CD4-positive, alpha-beta T cell treated with Interleukin-17A for 4 hours (primary cell): ENCODE measurements around the gene B3GALT2.
A peak's percentile ranks its signal among the peaks of the same experiment; 100 is the strongest.
"Not testable (repeated sequence)": the region's sequence is repeated elsewhere in the genome, so short reads cannot be mapped to it uniquely, and the experiment has no call there.

Source experiments
- DNase-seq: peaks from one replicate; pipeline ENCODE4 v3.0.0-alpha.2; 2020; ENCODE audit warnings: mixed read lengths

B3GALT2 gene, protein sequence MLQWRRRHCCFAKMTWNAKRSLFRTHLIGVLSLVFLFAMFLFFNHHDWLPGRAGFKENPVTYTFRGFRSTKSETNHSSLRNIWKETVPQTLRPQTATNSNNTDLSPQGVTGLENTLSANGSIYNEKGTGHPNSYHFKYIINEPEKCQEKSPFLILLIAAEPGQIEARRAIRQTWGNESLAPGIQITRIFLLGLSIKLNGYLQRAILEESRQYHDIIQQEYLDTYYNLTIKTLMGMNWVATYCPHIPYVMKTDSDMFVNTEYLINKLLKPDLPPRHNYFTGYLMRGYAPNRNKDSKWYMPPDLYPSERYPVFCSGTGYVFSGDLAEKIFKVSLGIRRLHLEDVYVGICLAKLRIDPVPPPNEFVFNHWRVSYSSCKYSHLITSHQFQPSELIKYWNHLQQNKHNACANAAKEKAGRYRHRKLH

DNA sequence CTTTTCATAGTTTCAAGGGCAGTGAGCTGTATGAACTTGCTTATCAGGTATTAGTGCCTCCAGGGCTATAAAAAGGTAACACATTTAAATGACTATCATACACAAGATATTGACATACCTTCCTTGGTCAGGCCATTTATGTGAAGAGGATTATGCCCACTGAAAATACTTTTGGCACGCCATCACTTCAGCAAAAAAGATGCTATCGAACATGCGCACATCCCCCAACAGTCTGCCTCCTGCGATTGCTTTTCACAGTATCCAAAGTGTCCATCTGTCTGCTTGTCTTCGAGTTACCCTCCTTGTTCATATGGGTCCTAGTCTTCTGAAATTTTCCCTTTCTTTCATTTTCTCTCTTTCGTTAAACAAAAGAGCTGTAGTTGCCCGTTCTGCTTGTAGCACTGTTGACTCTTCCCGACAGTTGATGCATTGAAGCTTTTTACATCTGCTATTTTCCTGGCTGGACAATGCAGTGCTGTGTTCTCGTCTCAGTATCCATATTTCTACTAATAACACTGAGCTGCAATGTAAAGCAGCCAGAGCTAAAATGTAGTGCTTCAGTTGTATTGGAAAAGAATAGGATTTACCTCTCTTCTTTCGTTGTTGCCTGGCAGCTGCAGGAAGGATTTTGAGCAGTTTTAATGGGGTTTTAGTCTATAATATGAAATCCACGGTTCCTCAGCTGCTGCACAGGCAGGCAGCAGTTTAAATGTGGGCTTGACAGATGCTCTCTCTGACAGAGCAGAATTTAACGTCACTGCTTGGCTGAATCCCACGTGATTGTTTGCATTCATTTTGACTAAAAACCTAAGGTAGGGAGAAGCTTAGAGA lies at the start of gene B3GALT2:
TSS of gene B3GALT2 (minus strand) at position 713 of the 831 bp plus-strand sequence. CDS start 5,051 bp downstream, outside the sequence.
- DNase-seq: peak; percentile 39

DNA sequence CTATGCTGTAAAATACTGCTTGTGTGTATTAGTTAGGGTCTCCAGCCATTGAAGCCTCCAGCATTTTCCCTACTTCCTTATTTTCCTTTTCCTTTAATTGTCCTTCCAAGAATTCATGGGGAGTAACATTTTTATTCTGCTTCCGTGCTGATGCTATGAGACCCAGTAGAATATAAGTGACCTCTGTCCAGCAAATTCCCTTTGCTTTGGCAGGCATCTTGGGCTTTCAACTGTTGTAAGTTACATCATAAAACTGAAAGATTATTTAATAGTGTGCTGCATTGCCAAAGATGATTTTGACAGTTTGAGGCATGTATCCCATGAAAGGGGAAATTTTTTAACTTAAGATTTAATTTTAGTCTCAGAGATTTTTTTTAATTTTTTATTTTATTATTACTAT lies 48.1 kb upstream of the B3GALT2 start:
- no peak for DNase-seq

DNA sequence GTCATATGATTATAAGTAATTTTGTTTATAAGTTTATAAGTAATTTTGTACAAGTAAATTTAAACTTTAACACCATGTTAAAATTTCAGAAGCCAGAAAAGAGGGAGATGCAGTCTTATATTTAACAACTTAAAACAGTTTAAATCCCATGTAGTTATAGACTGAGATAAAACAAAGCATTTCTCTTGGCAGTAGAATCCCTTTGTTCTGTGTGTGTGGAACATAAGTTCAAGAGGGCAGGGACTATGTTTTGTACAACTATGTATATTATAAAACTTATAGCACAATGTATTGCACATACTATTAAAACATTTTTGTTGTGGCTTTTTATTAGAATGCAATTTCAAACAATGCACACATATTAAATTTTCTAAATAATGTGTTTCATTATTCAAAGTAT lies 44.7 kb upstream of the B3GALT2 start:
- not testable (repeated sequence) for DNase-seq

- DNase-seq: no peak
Observed at GRCh38 chr1:193229136-193229535, 42.7 kb upstream of the B3GALT2 start.

GRCh38 chr1:193222056-193222615 lies 35.7 kb upstream of the B3GALT2 start:
- DNase-seq: no peak

DNA sequence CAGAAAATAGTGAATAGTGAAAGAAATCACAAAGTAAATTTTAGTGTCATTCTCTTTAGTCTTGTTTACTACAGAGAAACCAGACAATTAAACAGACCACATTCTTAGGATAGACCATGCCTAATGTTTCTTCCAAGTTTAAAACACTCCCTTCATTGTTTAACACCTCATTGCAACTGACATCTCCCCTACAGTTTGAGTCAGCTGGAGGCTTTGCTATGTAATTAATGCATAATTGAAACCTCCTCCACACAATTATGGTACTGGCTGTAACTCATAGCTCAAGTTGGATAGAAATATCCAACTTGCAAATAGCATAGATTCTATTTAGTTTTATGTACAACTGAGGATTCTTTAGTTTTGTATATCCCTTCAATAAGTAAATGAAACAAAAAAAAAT lies 35.2 kb upstream of the B3GALT2 start:
- DNase-seq: no peak

DNA sequence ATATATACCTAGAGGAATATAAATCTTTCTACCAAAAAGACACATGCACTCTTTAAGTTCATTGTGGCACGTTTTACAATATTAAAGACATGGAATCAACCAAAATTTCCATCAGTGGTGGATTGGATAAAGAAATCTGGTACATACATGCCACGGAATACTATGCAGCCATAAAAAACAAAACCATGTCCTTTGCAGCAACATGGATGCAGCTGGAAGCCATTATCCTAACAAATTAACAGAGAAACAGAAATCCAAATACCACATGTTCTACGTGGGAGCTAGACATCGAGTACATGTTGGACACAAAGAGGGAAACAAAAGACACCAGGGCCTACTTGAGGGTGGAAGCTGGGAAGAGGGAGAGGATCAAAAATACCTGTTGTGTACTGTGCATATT lies 33.0 kb upstream of the B3GALT2 start:
- DNase-seq: no peak

- DNase-seq: no peak
Observed at GRCh38 chr1:193216920-193217319, 30.5 kb upstream of the B3GALT2 start.

GRCh38 chr1:193213998-193214397 lies 27.6 kb upstream of the B3GALT2 start:
- DNase-seq: no peak

- no peak for DNase-seq
Observed at GRCh38 chr1:193212637-193213036, 26.2 kb upstream of the B3GALT2 start.

DNA sequence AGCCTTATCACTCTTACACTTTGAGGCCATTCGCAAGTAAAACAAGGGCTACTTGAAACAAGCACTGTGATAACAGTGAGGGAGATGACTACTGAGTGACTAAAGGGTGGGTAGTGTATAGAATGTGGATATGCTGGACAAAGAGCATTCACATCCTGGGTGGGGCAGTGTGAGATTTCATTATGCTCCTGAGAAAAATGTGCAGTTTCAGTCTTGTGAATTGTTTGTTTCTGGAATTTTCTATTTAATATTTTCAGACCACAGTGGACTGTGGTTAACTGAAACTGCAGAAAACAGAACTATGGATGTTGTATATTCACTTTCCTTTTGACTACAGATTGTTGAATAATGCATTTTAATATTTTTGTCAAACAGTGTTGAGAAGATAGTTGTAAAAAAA lies 25.1 kb upstream of the B3GALT2 start:
- DNase-seq: no peak

GRCh38 chr1:193210996-193211395 lies 24.6 kb upstream of the B3GALT2 start:
- no peak for DNase-seq

- DNase-seq: no peak
Observed at GRCh38 chr1:193201021-193201420, 14.6 kb upstream of the B3GALT2 start.

- no peak for DNase-seq
Observed at GRCh38 chr1:193199940-193200339, 13.5 kb upstream of the B3GALT2 start.

GRCh38 chr1:193192586-193192985 lies 6.2 kb upstream of the B3GALT2 start:
- no peak for DNase-seq

DNA sequence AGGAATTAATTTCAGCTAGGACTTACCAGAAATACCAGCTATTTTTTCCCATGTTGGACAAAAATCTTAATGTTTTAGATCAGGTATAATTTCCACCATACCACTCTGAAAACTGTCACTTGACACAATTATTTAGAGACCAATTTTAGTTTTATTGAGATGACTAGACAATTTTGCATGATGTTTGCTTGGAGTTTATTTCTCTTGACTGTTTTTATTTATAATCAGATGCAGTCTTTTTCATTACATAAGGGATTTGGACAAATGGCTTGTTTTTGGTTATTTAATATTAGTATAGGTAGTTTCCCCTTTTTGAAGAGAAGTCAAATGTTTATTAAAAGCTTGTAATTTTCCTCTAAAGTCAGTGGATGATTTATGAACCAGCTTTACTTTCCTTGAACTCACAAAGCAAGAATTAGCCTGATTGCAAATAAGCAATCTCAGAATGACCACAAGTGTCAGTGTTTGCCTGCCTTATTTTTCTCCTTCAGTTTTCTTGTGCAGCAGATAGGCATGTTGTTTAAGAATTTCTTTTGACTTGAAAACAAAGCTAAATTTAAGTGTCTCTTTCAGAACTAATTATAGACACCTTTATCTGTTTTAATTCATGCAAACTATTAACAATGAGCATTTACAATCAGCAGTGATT lies 3.8 kb upstream of the B3GALT2 start:
- no peak for DNase-seq

DNA sequence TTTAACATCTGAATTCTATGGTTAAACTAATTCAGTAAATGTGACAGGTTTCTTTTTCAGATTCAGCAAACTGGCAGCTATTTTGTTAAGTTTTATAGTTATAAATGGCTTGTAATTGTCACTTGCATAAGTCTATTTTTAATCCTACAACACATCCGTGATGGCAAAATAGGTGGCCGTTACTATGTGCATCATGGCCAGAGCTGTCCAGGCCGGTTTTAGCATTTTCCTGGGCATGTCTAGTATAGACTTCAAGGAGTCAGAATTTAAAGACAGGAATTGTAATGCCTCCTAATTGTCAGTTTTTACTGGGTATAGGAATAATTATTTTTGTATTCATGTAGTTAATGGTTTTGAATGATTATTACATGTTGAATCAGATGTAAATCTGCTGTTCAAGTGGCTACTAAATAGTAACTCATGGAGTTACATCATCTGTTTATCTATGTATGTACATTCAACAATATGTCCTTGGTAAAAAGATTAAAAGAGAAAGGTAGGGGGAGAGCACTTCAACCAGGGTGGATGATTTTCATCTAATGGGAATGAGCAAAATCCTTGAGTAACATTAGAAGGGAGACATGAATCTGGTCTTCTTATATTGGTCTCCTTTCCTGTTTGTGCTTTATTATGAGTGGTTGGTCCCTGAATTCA lies 3.2 kb upstream of the B3GALT2 start:
- DNase-seq: no peak

- not testable (repeated sequence) for DNase-seq
Observed at GRCh38 chr1:193188915-193189314, 2.5 kb upstream of the B3GALT2 start.

DNA sequence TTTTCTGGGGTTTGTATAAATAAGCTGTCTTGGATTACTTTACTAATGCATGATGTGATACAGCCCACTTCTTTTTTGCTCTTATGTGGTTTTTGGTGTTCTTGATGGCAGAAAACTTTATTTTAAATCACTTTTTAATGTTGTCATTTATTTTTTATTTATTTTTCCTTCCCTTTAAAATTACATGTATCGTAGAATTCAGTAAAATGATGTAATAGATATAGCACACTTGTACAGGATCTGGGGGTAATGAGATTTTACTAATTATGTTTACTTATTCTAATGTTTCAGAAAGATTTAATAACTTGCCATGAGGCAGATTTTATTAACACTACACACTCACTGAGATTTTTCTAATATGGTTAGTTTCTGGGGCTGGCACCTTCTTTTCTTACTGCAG lies 701 bp upstream of the B3GALT2 start:
- no peak for DNase-seq

DNA sequence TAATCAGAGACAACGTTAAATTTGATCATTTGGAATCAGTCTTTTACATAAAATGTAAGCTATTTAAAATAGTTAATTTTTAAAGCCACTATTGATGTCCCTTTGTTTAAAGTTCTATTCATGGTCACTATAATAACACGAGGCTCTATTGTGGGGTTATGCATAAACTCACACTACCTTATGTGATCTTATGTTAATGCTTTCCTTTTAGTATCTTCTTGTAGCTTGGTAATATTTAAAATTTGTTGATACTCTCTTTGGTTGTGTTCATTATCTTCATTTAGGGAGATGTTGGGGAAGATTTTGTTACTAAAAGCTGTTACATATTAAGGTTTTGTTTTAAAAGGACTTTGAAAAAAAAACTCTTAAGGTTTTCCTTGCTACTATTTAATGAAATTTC lies 1.2 kb downstream of the B3GALT2 start:
- DNase-seq: no peak

DNA sequence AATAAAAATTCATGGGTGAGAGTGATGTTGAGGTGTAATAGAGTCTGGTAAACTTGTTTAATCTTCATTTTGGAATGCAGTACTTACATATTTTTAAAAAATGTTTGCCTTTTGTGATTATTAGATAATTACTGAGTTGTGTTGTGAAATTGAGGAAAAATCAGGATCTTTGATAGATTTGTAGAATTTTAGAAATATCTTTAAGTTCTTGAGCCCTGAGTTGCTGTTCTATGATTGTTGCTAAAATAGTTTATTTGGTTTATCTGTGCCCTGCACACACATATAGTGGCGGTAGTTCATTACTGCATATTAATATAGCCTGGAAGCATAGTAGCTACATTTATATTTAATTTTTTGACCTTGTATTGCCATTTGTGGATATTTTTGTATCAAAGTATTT lies 1.6 kb downstream of the B3GALT2 start:
- no peak for DNase-seq

- peak; percentile 34 for DNase-seq
Observed at GRCh38 chr1:193183019-193183627, 3.3 kb downstream of the B3GALT2 start.
